Renal pelvis (tissue), 4 donors: ENCODE results near the gene FKBP5. TPM values are rescaled to one million over a fixed set of nuclear protein-coding genes. Genes with fewer than 3 reads are reported as not detected.
A peak's percentile ranks its signal among the peaks of the same experiment; 100 is the strongest.
"Not testable (repeated sequence)": the region's sequence is repeated elsewhere in the genome, so short reads cannot be mapped to it uniquely, and the experiment has no call there.

Experiments
- DNase-seq: peaks from one replicate; pipeline ENCODE4 v3.0.0-alpha.2; 2013
- polyA plus RNA-seq, 3 donors: library from polyadenylated mRNA; unstranded; fragments of 120-200 nt; gene quantifications; one replicate each; pipeline ENCODE4 v1.2.1, GENCODE V29; 2013; ENCODE audit not compliant: insufficient read length in 3 of 3

Gene FKBP5
- polyA plus RNA-seq, 3 donors, result 20.6 to 26.9 (median 24.9) TPM

- no peak for DNase-seq
Observed at GRCh38 chr6:35698858-35699257, 10.1 kb upstream of the FKBP5 start.

GRCh38 chr6:35698430-35698829 is 9.7 kb upstream of the FKBP5 start:
- DNase-seq, result not testable (repeated sequence)

GRCh38 chr6:35694462-35694861 is 5.7 kb upstream of the FKBP5 start:
- no peak for DNase-seq

GRCh38 chr6:35691027-35691824 is 2.5 kb upstream of the FKBP5 start:
- DNase-seq, result no peak

GRCh38 chr6:35690484-35690883 is 1.8 kb upstream of the FKBP5 start:
- no peak for DNase-seq

GRCh38 chr6:35690006-35690405 is 1.3 kb upstream of the FKBP5 start:
- DNase-seq, result not testable (repeated sequence)

GRCh38 chr6:35687658-35688604 is 784 bp downstream of the FKBP5 start:
- DNase-seq, result peak; percentile 38

- no peak for DNase-seq
Observed at GRCh38 chr6:35686873-35687555, 1.7 kb downstream of the FKBP5 start.

- no peak for DNase-seq
Observed at GRCh38 chr6:35686436-35686835, 2.3 kb downstream of the FKBP5 start.

GRCh38 chr6:35683267-35683666 is 5.4 kb downstream of the FKBP5 start:
- no peak for DNase-seq

GRCh38 chr6:35681298-35681697 is 7.4 kb downstream of the FKBP5 start:
- no peak for DNase-seq

- DNase-seq, result no peak
Observed at GRCh38 chr6:35679399-35679798, 9.3 kb downstream of the FKBP5 start.

GRCh38 chr6:35678814-35679213 is 9.9 kb downstream of the FKBP5 start:
- no peak for DNase-seq

- no peak for DNase-seq
Observed at GRCh38 chr6:35678021-35678654, 10.6 kb downstream of the FKBP5 start.

GRCh38 chr6:35677456-35677855 is 11.3 kb downstream of the FKBP5 start:
- no peak for DNase-seq

GRCh38 chr6:35675871-35676459 is 12.8 kb downstream of the FKBP5 start:
- no peak for DNase-seq

- DNase-seq, result no peak
Observed at GRCh38 chr6:35674594-35674993, 14.1 kb downstream of the FKBP5 start.

- DNase-seq, result no peak
Observed at GRCh38 chr6:35673755-35674154, 15.0 kb downstream of the FKBP5 start.

GRCh38 chr6:35673284-35673666 is 15.4 kb downstream of the FKBP5 start:
- DNase-seq, result not testable (repeated sequence)

- DNase-seq, result not testable (repeated sequence)
Observed at GRCh38 chr6:35670453-35670852, 18.3 kb downstream of the FKBP5 start.

GRCh38 chr6:35669451-35670045 is 19.2 kb downstream of the FKBP5 start:
- peak; percentile 24 for DNase-seq
